ENCODE measurements around the gene MYL7.

DNA sequence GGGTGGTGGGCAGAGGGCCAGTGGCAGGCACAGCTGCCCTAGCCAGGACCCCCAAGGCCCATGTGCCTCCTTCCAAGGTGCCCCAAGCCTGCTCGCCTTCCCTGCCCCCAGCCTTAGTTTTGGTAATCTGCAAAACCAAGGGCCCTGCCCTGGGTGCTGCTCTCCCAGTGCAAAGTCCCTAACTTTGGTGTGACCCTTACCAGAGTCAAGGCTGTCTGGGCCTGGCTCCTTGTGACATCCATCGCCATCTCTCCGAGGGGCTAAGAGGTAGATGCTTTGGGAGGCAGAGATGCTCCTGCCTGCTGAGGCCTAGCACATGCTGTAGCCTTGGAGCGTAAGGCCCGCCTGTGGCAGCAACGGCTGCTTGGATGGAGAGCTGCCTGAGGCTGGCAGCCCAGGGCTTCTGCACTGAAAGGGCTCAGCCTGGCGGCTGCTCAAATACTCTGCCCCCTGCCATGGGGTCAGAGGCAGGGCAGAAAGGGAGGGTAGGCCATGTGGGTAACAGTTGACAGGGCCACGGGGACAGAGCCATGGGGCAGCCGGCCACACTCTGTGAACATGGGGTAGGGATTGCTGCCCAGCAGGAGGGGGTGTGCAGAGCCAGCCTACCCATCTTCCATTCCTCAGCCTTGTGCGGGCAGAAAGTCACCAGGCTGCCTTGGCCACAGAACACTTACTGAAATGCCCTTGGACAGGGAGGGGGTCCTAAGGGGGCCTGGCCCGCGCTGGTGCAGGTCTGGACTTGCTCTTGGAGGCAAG lies 17.9 kb upstream of the MYL7 start:
- TF ChIP-seq, protein P1, sequence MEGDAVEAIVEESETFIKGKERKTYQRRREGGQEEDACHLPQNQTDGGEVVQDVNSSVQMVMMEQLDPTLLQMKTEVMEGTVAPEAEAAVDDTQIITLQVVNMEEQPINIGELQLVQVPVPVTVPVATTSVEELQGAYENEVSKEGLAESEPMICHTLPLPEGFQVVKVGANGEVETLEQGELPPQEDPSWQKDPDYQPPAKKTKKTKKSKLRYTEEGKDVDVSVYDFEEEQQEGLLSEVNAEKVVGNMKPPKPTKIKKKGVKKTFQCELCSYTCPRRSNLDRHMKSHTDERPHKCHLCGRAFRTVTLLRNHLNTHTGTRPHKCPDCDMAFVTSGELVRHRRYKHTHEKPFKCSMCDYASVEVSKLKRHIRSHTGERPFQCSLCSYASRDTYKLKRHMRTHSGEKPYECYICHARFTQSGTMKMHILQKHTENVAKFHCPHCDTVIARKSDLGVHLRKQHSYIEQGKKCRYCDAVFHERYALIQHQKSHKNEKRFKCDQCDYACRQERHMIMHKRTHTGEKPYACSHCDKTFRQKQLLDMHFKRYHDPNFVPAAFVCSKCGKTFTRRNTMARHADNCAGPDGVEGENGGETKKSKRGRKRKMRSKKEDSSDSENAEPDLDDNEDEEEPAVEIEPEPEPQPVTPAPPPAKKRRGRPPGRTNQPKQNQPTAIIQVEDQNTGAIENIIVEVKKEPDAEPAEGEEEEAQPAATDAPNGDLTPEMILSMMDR (conservative IDR thresholded peaks at IDR 0.05; ENCODE audit: low read length) = no peak
- no peak for TF ChIP-seq EZH2phosphoT487 (IDR thresholded peaks at IDR 0.05; ENCODE audit: borderline replicate concordance, low read depth, low read length)
